Right lobe of liver (tissue), 6 donors: ENCODE data around the gene MACROD2. TPM values are rescaled to one million over a fixed set of nuclear protein-coding genes. Genes with fewer than 3 reads are reported as not detected.

Experiments used
- ATAC-seq, 4 donors: fragments of 200-7000 bp; cut with Tn5 transposase; one replicate each; pipeline ENCODE4 v1.9.1; 2020; ENCODE audit warnings: mild to moderate bottlenecking in 4 of 4, moderate library complexity in 4 of 4
- DNase-seq, 3 donors: peaks; one replicate each; pipeline ENCODE4 v3.0.0-alpha.2; 2020
- H3K27ac ChIP-seq, 3 donors: fragments of 200-600 bp; one replicate each; pipeline ENCODE4 v1.8.0; 2022
- H3K27me3 ChIP-seq, 2 donors: fragments of 200-600 bp; one replicate each; pipeline ENCODE4 v1.8.0; 2022
- H3K36me3 ChIP-seq, 4 donors: fragments of 200-600 bp; sonication (generic) in 1 of 4; one replicate each; pipeline versions ENCODE4 v1.5.1 to v1.8.0; 2017 to 2022; ENCODE audit warnings: control low read depth in 1 of 4
- H3K4me1 ChIP-seq, 4 donors: fragments of 200-600 bp; sonication (generic) in 1 of 4; one replicate each; pipeline versions ENCODE4 v1.5.1 to v1.8.0; 2017 to 2022; ENCODE audit warnings: control low read depth in 1 of 4
- H3K4me3 ChIP-seq, 3 donors: fragments of 200-600 bp; one replicate each; pipeline ENCODE4 v1.8.0; 2022
- H3K9me3 ChIP-seq, 4 donors: fragments of 200-600 bp; sonication (generic) in 1 of 4; one replicate each; pipeline versions ENCODE4 v1.5.1 to v1.8.0; 2017 to 2022; ENCODE audit warnings: control low read depth in 1 of 4
- POLR2A ChIP-seq: fragments of 450-650 bp; IDR thresholded peaks from one replicate; pipeline ENCODE4 v1.6.1; 2017; ENCODE audit warnings: antibody characterized with exemption, mild to moderate bottlenecking
- WGBS: methylation state at CpG from one replicate; pipeline ENCODE4 v1.1.6; 2018; ENCODE audit warnings: low coverage, low lambda C conversion rate; ENCODE audit not compliant: insufficient coverage; ENCODE audit errors: missing lambda C conversion rate; 5-methylcytosine and 5-hydroxymethylcytosine counted together
- intact Hi-C, 2 donors: fragments of 100-400 bp; cut with DNase I; formaldehyde crosslinking; loops; one replicate each; pipeline versions ENCODE4 v1.11.2 to v1.14.1; 2022
- total RNA-seq, 6 experiments: library from RNA; depleted of rRNA in 2 of 6; stranded (reverse); fragments of >200 nt in 2 of 6; fragmentation: NEBNext Ultra II Directional in 3 of 6; extraction: Animal tissue kit (Norgen Biotek cat#: 25700) in 3 of 6; gene quantifications; one replicate each; pipeline versions ENCODE4 v1.1.0 to v1.2.4, GENCODE V29; 2016 to 2023
- TF ChIP-seq, protein P1 (sequence below), 4 donors: fragments of 200-600 bp in 3 of 4; fragments of 450-650 bp in 1 of 4; IDR thresholded peaks; one replicate each; pipeline versions ENCODE4 v1.5.1 to v1.8.0; 2016 to 2022; ENCODE audit warnings: antibody characterized with exemption in 4 of 4, mild to moderate bottlenecking in 2 of 4
- donor health status: DM: no; HTN: yes; CAD: no.
- donor health status: DM: no; HTN: no; CAD: no.
- donor health status: DM: no; HTN: no; CAD: no.
- donor health status: DM: no; HTN: yes; CAD: no.
- donor health status: DM: no; HTN: yes; CAD: no.

Gene MACROD2
- total RNA-seq, 6 experiments from 2014 or later: 1.2 to 5.5 (median 3.3) TPM

GRCh38 chr20:14649662-14650061, 654.3 kb downstream of the MACROD2 start:
- ATAC-seq (no peak), DNase-seq (no peak)
- H3K4me1 ChIP-seq: no peaks in the 10 kb centered on the region
- TF ChIP-seq, protein P1, sequence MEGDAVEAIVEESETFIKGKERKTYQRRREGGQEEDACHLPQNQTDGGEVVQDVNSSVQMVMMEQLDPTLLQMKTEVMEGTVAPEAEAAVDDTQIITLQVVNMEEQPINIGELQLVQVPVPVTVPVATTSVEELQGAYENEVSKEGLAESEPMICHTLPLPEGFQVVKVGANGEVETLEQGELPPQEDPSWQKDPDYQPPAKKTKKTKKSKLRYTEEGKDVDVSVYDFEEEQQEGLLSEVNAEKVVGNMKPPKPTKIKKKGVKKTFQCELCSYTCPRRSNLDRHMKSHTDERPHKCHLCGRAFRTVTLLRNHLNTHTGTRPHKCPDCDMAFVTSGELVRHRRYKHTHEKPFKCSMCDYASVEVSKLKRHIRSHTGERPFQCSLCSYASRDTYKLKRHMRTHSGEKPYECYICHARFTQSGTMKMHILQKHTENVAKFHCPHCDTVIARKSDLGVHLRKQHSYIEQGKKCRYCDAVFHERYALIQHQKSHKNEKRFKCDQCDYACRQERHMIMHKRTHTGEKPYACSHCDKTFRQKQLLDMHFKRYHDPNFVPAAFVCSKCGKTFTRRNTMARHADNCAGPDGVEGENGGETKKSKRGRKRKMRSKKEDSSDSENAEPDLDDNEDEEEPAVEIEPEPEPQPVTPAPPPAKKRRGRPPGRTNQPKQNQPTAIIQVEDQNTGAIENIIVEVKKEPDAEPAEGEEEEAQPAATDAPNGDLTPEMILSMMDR (IDR thresholded peaks at IDR 0.05): no peak
- TF ChIP-seq POLR2A: no peak
- no peaks in the 10 kb centered on the region for H3K36me3 ChIP-seq
- H3K27ac ChIP-seq: no peak overlapping the region
- intact Hi-C loops: no loop called here
- no peak overlapping the region for H3K4me3 ChIP-seq
- H3K9me3 ChIP-seq: no peaks in the 10 kb centered on the region
- no peaks in the 10 kb centered on the region for H3K27me3 ChIP-seq
- no CpG with 5 or more reads among the region's 1 CpG for WGBS

GRCh38 chr20:14657266-14658005, 662.1 kb downstream of the MACROD2 start:
- ATAC-seq: no peak
- H3K4me3 ChIP-seq: no peak overlapping the region

DNA sequence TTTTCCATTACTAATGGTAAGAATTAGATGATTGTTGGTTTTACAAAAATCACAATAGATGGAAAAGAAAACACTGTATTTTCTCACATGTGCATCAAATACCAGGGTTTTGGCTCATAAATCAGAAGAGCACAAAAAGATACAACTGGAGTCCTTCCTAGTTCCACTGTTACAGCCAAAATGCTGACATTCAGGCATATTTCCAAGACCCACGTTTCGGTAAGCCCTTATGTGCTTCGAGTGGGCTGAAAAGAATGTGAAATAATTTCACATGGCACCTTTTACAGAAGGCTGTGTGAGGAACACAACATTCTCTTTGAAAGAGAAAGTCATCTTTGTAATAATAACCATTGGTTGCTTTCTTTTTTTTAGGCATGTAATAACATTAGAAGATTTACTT, 668.8 kb downstream of the MACROD2 start:
- H3K36me3 ChIP-seq: no peaks in the 10 kb centered on the region
- no peak overlapping the region for H3K4me3 ChIP-seq
- no peaks in the 10 kb centered on the region for H3K9me3 ChIP-seq
- DNase-seq (no peak), ATAC-seq (no peak)
- intact Hi-C loops: no loop called here
- no peak overlapping the region for H3K27ac ChIP-seq
- WGBS: 73% methylated on average over 3 of the region's 3 CpGs
- TF ChIP-seq, protein P1 (IDR thresholded peaks at IDR 0.05): no peak
- no peak for TF ChIP-seq POLR2A
- no peaks in the 10 kb centered on the region for H3K27me3 ChIP-seq
- no peaks in the 10 kb centered on the region for H3K4me1 ChIP-seq

More at GRCh38 chr20:14657266-14658005, 662.1 kb downstream of the MACROD2 start:
- no peaks in the 10 kb centered on the region for H3K9me3 ChIP-seq
- no peaks in the 10 kb centered on the region for H3K4me1 ChIP-seq
- no peaks in the 10 kb centered on the region for H3K27me3 ChIP-seq
- 58% methylated on average over 4 of the region's 4 CpGs for WGBS
- intact Hi-C loops: no loop called here
- no peaks in the 10 kb centered on the region for H3K36me3 ChIP-seq
- H3K27ac ChIP-seq: no peak overlapping the region
- DNase-seq: no peak
- TF ChIP-seq, protein P1 (IDR thresholded peaks at IDR 0.05): no peak
- TF ChIP-seq POLR2A: no peak

DNA sequence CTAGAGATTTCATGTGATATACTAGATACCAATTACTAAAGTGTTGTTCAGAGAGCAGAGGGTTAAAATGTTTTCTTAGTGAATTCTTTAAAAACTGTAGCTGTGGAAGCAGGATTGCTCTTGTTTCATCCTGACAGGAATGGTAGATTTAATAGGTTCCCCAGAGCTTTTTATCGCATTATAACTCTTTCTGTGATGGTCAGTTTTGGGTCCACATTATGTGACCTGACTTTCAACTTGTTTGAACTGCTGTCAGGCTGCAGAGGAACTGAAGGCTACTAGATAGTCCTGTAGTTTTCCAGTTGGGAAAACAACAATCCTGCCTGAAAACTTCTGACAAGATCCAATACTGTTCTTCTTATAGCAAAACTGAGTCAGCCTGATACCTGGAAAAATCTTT, 671.4 kb downstream of the MACROD2 start:
- Histone ChIP-seq H3K4me1 (no peaks in the 10 kb centered on the region), H3K36me3 (no peaks in the 10 kb centered on the region), H3K27me3 (no peaks in the 10 kb centered on the region), H3K27ac (no peak overlapping the region), H3K4me3 (no peak overlapping the region), H3K9me3 (no peaks in the 10 kb centered on the region)
- TF ChIP-seq, protein P1 (IDR thresholded peaks at IDR 0.05): no peak
- TF ChIP-seq POLR2A: no peak
- intact Hi-C loops: no loop called here
- ATAC-seq (no peak), DNase-seq (no peak)
- WGBS: 89% methylated on average over 1 of the region's 1 CpG
